Neural progenitor cell (in vitro differentiated cells): Measurements from ENCODE around the gene RFPL1. TPM values are rescaled to one million over a fixed set of nuclear protein-coding genes. Genes with fewer than 3 reads are reported as not detected.

Experiments
- DNase-seq: peaks from one replicate; pipeline ENCODE4 v3.0.0-alpha.2; 2016; ENCODE audit warnings: low spot score
- H2AFZ ChIP-seq: fragments of 200-600 bp; sonication (generic); replicated peaks from 2 replicates; pipeline ENCODE4 v1.6.1; 2016; ENCODE audit warnings: antibody characterized with exemption
- H3F3A ChIP-seq: fragments of 200-600 bp; sonication (generic); 2 replicates; pipeline ENCODE4 v1.6.1; 2016; ENCODE audit warnings: antibody characterized with exemption, low read depth
- H3K27ac ChIP-seq: fragments of 200-600 bp; sonication (generic); 2 replicates; pipeline ENCODE4 v1.5.1; 2016; ENCODE audit warnings: mild to moderate bottlenecking
- H3K27me3 ChIP-seq: fragments of 200-600 bp; sonication (generic); 2 replicates; pipeline ENCODE4 v1.6.1; 2016; ENCODE audit warnings: mild to moderate bottlenecking, moderate library complexity
- H3K36me3 ChIP-seq: fragments of 200-600 bp; sonication (generic); 2 replicates; pipeline ENCODE4 v1.5.1; 2016
- H3K4me1 ChIP-seq: fragments of 200-600 bp; sonication (generic); 2 replicates; pipeline ENCODE4 v1.6.1; 2016; ENCODE audit warnings: mixed run types
- H3K4me2 ChIP-seq: fragments of 200-600 bp; sonication (generic); 2 replicates; pipeline ENCODE4 v1.6.1; 2016
- H3K4me3 ChIP-seq: fragments of 200-600 bp; sonication (generic); 2 replicates; pipeline ENCODE4 v1.5.1; 2016
- H3K79me2 ChIP-seq: fragments of 200-600 bp; sonication (generic); 2 replicates; pipeline ENCODE4 v1.6.1; 2016; ENCODE audit warnings: low read depth
- H3K9ac ChIP-seq: fragments of 200-600 bp; sonication (generic); 2 replicates; pipeline ENCODE4 v1.6.1; 2016
- H3K9me3 ChIP-seq: fragments of 200-600 bp; sonication (generic); 2 replicates; pipeline ENCODE4 v1.5.1; 2016; ENCODE audit warnings: low read depth
- H4K20me1 ChIP-seq: fragments of 200-600 bp; sonication (generic); 2 replicates; pipeline ENCODE4 v1.6.1; 2016; ENCODE audit warnings: low read depth
- H3K27ac Mint-ChIP-seq: 3 replicates; pipeline ENCODE4 v1.8.0; 2021; ENCODE audit warnings: mixed read lengths
- H3K27me3 Mint-ChIP-seq: 2 replicates; pipeline ENCODE4 v1.8.0; 2022; ENCODE audit warnings: low read depth, mild to moderate bottlenecking, inconsistent platforms, moderate library complexity, mixed read lengths; ENCODE audit not compliant: insufficient read depth
- H3K36me3 Mint-ChIP-seq: 3 replicates; pipeline ENCODE4 v1.8.0; 2021; ENCODE audit warnings: mixed read lengths
- H3K4me1 Mint-ChIP-seq: 3 replicates; pipeline ENCODE4 v1.8.0; 2021; ENCODE audit warnings: mixed read lengths
- H3K4me3 Mint-ChIP-seq: 3 replicates; pipeline ENCODE4 v1.8.0; 2021; ENCODE audit warnings: mild to moderate bottlenecking, moderate library complexity, mixed read lengths
- H3K9me3 Mint-ChIP-seq: 3 replicates; pipeline ENCODE4 v1.8.0; 2020; ENCODE audit warnings: mixed read lengths
- EZH2 ChIP-seq: fragments of 200-600 bp; sonication (generic); IDR thresholded peaks from 2 replicates; pipeline ENCODE4 v1.6.1; 2017; ENCODE audit warnings: antibody characterized with exemption, mild to moderate bottlenecking, moderate library complexity
- EZH2phosphoT487 ChIP-seq: fragments of 200-600 bp; sonication (generic); IDR thresholded peaks from 2 replicates; pipeline ENCODE4 v1.6.1; 2017; ENCODE audit warnings: antibody characterized with exemption
- total RNA-seq: library from RNA; depleted of rRNA; stranded (reverse); fragments of >200 nt; gene quantifications from 2 replicates; pipeline ENCODE4 v1.2.3, GENCODE V29; 2015; ENCODE audit warnings: low replicate concordance
- TF ChIP-seq, protein P1 (sequence below): fragments of 200-600 bp; sonication (generic); IDR thresholded peaks from 2 replicates; pipeline ENCODE4 v1.5.1; 2017; ENCODE audit warnings: antibody characterized with exemption, mild to moderate bottlenecking

Gene RFPL1
- total RNA-seq, 1 donor from 2014 or later = not detected

DNA sequence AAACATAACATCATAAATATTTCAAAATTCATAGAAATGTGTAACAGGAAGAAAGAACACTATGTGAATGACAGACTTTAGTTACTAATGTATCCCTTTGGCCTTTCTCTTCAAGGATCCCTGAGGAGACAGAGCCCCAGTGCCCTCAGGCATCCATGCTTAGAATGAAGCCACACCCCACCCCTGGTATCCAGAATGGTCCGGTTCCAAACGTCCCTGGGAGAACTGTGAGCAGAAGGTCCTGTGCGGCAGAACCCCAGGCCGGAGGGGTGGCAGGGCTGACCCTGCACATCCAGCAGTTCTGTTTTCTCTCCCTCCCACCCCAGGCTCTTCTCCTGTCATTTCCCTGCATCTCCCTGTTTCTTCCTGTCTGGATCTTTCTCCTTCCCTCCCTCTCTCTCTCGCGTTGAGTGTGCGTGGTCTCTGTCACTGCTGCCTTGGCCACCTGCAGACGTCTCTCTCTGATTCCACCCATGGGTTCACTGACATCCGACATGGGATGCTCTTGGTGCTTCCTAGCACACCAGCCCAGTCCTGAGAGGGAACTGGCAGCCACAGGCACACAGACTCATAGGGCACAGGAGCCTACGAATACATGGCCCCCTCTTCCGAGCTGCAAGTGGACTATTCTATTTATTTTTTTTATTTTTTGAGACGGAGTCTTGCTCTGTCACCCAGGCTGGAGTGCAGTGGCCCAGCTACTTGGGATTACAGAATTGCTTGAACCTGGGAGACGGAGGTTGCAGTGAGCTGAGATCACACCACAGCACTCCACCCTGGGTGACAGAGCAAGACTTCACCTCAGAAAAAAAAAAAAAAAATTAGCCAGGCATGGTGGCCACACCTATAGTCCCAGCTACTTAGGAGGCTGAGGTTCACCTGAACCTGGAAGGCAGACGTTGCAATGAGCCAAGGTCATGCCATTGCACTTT is 5.7 kb downstream of the RFPL1 start:
- no peak overlapping the region for H3K9ac ChIP-seq
- H3K4me3 ChIP-seq = no peak overlapping the region
- no peaks in the 10 kb centered on the region for H3K79me2 ChIP-seq
- no peak overlapping the region for H3K27ac ChIP-seq
- Mint-ChIP-seq H3K27me3 (peaks cover 2% of the 10 kb centered on the region), H3K4me1 (no peaks in the 10 kb centered on the region), H3K36me3 (no peaks in the 10 kb centered on the region), H3K4me3 (no peak overlapping the region), H3K9me3 (no peaks in the 10 kb centered on the region), H3K27ac (no peak overlapping the region)
- TF ChIP-seq EZH2 (no peak), EZH2phosphoT487 (no peak)
- TF ChIP-seq, protein P1, sequence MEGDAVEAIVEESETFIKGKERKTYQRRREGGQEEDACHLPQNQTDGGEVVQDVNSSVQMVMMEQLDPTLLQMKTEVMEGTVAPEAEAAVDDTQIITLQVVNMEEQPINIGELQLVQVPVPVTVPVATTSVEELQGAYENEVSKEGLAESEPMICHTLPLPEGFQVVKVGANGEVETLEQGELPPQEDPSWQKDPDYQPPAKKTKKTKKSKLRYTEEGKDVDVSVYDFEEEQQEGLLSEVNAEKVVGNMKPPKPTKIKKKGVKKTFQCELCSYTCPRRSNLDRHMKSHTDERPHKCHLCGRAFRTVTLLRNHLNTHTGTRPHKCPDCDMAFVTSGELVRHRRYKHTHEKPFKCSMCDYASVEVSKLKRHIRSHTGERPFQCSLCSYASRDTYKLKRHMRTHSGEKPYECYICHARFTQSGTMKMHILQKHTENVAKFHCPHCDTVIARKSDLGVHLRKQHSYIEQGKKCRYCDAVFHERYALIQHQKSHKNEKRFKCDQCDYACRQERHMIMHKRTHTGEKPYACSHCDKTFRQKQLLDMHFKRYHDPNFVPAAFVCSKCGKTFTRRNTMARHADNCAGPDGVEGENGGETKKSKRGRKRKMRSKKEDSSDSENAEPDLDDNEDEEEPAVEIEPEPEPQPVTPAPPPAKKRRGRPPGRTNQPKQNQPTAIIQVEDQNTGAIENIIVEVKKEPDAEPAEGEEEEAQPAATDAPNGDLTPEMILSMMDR = no peak
- no peaks in the 10 kb centered on the region for H3K27me3 ChIP-seq
- no peaks in the 10 kb centered on the region for H3K4me1 ChIP-seq
- H3K36me3 ChIP-seq = no peaks in the 10 kb centered on the region
- H2AFZ ChIP-seq = no peak overlapping the region
- no peaks in the 10 kb centered on the region for H3F3A ChIP-seq
- no peak for DNase-seq
- H4K20me1 ChIP-seq = no peaks in the 10 kb centered on the region
- no peak overlapping the region for H3K4me2 ChIP-seq
- H3K9me3 ChIP-seq = no peaks in the 10 kb centered on the region

DNA sequence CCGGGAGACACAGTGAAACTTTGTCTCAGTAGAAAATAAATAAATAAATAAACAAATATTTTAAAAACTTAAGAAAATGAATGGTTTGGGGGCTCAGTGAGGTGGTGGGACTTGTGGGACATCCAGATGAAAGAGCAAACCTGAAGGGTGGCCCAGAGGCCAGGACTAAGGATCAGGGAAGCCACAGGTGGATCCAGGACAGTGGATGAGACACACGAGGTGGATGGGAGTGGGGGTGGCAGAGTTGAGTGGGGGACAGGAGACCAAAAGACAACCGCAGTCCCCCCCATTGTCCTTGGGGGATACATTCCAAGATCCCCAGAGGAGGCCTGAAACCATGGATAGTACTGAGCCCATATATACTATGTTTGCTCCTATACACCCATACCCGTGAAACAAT is 7.1 kb downstream of the RFPL1 start:
- no peak for TF ChIP-seq EZH2phosphoT487
- no peak for TF ChIP-seq EZH2
- TF ChIP-seq, protein P1 = no peak
- no peaks in the 10 kb centered on the region for H3K9me3 Mint-ChIP-seq
- Histone ChIP-seq H3K27me3 (no peaks in the 10 kb centered on the region), H4K20me1 (no peaks in the 10 kb centered on the region), H3K79me2 (no peaks in the 10 kb centered on the region), H3K27ac (no peak overlapping the region), H3F3A (no peaks in the 10 kb centered on the region), H3K4me2 (no peak overlapping the region), H3K36me3 (no peaks in the 10 kb centered on the region), H3K9ac (no peak overlapping the region), H3K4me1 (no peaks in the 10 kb centered on the region), H3K4me3 (no peak overlapping the region), H3K9me3 (no peaks in the 10 kb centered on the region), H2AFZ (no peak overlapping the region)
- no peak overlapping the region for H3K4me3 Mint-ChIP-seq
- peaks cover 2% of the 10 kb centered on the region for H3K27me3 Mint-ChIP-seq
- H3K36me3 Mint-ChIP-seq = no peaks in the 10 kb centered on the region
- H3K4me1 Mint-ChIP-seq = no peaks in the 10 kb centered on the region
- no peak for DNase-seq
- H3K27ac Mint-ChIP-seq = no peak overlapping the region

DNA sequence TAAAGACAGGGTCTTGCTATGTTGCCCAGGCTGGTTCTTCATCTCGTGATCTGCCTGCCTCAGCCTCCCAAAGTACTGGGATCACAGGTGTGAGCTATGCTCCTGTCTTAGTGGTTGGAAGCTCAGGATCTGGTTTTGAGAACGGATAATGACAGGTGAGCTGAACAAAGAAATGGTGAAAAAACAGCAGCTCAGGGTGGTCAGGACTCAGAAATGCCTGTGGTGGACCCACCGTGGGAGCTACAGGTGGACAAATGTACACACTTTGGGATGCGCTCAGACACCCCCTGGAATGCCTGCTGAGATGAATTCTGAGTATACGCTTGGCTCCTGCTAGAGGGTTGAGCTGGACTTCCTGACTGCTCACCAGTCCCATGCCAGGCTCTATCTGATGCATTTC is 9.5 kb downstream of the RFPL1 start:
- Histone ChIP-seq H4K20me1 (no peaks in the 10 kb centered on the region), H3K36me3 (no peaks in the 10 kb centered on the region), H3K4me3 (no peak overlapping the region), H3K79me2 (no peaks in the 10 kb centered on the region), H3K9ac (no peak overlapping the region), H2AFZ (no peak overlapping the region), H3F3A (no peaks in the 10 kb centered on the region), H3K4me1 (no peaks in the 10 kb centered on the region), H3K9me3 (no peaks in the 10 kb centered on the region), H3K27ac (no peak overlapping the region), H3K4me2 (no peak overlapping the region), H3K27me3 (no peaks in the 10 kb centered on the region)
- H3K4me1 Mint-ChIP-seq = no peaks in the 10 kb centered on the region
- no peak overlapping the region for H3K4me3 Mint-ChIP-seq
- no peak for TF ChIP-seq EZH2
- H3K27me3 Mint-ChIP-seq = no peaks in the 10 kb centered on the region
- no peak for DNase-seq
- H3K36me3 Mint-ChIP-seq = no peaks in the 10 kb centered on the region
- no peak overlapping the region for H3K27ac Mint-ChIP-seq
- H3K9me3 Mint-ChIP-seq = no peaks in the 10 kb centered on the region

DNA sequence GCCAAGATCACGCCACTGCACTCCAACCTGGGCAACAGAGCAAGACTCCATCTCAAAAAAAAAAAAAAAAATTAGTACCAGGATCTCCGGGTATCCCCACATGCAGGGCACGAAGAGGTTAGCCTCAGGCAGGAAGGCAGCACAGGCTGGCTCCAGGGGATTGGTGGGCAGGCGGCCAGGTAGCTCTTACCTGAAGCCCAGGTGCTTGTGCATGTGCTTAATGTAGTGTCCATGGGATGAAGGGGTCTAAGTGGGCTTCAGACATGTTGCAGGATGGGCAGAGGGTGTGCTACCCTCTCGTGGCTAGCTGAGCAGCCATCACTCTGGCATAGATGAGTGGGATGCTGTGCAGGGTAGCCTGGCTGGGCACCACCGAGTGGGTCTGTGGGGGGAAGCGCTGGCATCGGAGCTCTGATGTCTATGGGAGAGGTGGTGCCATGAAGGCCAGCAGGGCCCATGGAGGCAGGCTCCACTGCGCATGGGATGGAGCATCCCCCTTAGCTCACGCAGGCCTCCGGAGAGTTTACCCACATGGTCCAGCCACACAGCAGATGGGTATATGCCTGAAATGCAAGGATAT is 11.0 kb downstream of the RFPL1 start:
- Histone ChIP-seq H3K4me1 (no peaks in the 10 kb centered on the region), H3K36me3 (no peaks in the 10 kb centered on the region), H3F3A (peaks cover 1% of the 10 kb centered on the region), H3K27ac (no peak overlapping the region), H3K79me2 (no peaks in the 10 kb centered on the region), H3K9ac (no peak overlapping the region), H3K27me3 (no peaks in the 10 kb centered on the region), H2AFZ (no peak overlapping the region), H3K9me3 (no peaks in the 10 kb centered on the region), H3K4me2 (no peak overlapping the region), H4K20me1 (no peaks in the 10 kb centered on the region), H3K4me3 (no peak overlapping the region)
- peaks cover 3% of the 10 kb centered on the region for H3K4me1 Mint-ChIP-seq
- H3K9me3 Mint-ChIP-seq = no peaks in the 10 kb centered on the region
- no peaks in the 10 kb centered on the region for H3K36me3 Mint-ChIP-seq
- H3K27ac Mint-ChIP-seq = no peak overlapping the region
- DNase-seq = no peak
- H3K27me3 Mint-ChIP-seq = no peaks in the 10 kb centered on the region
- TF ChIP-seq EZH2phosphoT487 = no peak
- TF ChIP-seq EZH2 = no peak
- TF ChIP-seq, protein P1 = no peak
- no peak overlapping the region for H3K4me3 Mint-ChIP-seq
